Upper lobe of left lung (tissue), 6 donors: Measurements from ENCODE around the gene CFAP100. TPM values are rescaled to one million over a fixed set of nuclear protein-coding genes. Genes with fewer than 3 reads are reported as not detected.

Experiments
- ATAC-seq, 2 donors: fragments of 200-7000 bp; cut with Tn5 transposase; one replicate each; pipeline ENCODE4 v1.9.1; 2022; ENCODE audit warnings: mild to moderate bottlenecking in 2 of 2, moderate library complexity in 2 of 2; ENCODE audit not compliant: low FRiP score in 2 of 2
- DNase-seq, 2 donors: peaks; one replicate each; pipeline ENCODE4 v3.0.0-alpha.2; 2019 to 2020
- H3K27ac ChIP-seq, 4 donors: fragments of 200-600 bp; sonication (generic); one replicate each; pipeline ENCODE4 v1.5.1; 2016 to 2019
- H3K27me3 ChIP-seq, 4 donors: fragments of 200-600 bp; sonication (generic); one replicate each; pipeline ENCODE4 v1.5.1; 2017 to 2019
- H3K36me3 ChIP-seq, 4 donors: fragments of 200-600 bp; sonication (generic); one replicate each; pipeline ENCODE4 v1.5.1; 2016 to 2019
- H3K4me1 ChIP-seq, 4 donors: fragments of 200-600 bp; sonication (generic); one replicate each; pipeline ENCODE4 v1.5.1; 2018 to 2019
- H3K4me3 ChIP-seq, 4 donors: fragments of 200-600 bp; sonication (generic); one replicate each; pipeline ENCODE4 v1.5.1; 2017 to 2019; ENCODE audit warnings: mild to moderate bottlenecking in 2 of 4, moderate library complexity in 1 of 4
- H3K9me3 ChIP-seq, 4 donors: fragments of 200-600 bp; sonication (generic); one replicate each; pipeline ENCODE4 v1.5.1; 2018 to 2019
- EP300 ChIP-seq, 4 donors: sonication (generic); formaldehyde crosslinking; IDR thresholded peaks; one replicate each; pipeline ENCODE4 v1.5.1; 2017; ENCODE audit warnings: antibody characterized with exemption in 4 of 4, control low read depth in 2 of 4
- POLR2A ChIP-seq, 4 donors: fragments of 450-650 bp; IDR thresholded peaks; one replicate each; pipeline ENCODE4 v1.5.1; 2016 to 2017; ENCODE audit warnings: antibody characterized with exemption in 4 of 4, mild to moderate bottlenecking in 2 of 4
- POLR2AphosphoS5 ChIP-seq, 2 donors: sonication (generic); formaldehyde crosslinking; IDR thresholded peaks; one replicate each; pipeline ENCODE4 v1.5.1; 2017; ENCODE audit warnings: antibody characterized with exemption in 2 of 2
- WGBS, 2 donors: methylation state at CpG; one replicate each; pipeline ENCODE4 v1.1.5; 2017 to 2018; 5-methylcytosine and 5-hydroxymethylcytosine counted together
- total RNA-seq, 6 donors: library from RNA; depleted of rRNA in 4 of 6; stranded (reverse); fragments of >200 nt in 4 of 6; gene quantifications; one replicate each; pipeline versions ENCODE4 v1.1.0 to v1.2.1, GENCODE V29; 2016 to 2021
- TF ChIP-seq, protein P1 (sequence below), 6 experiments: fragments of 450-650 bp in 4 of 6; fragments of 200-600 bp in 2 of 6; sonication (generic) in 2 of 6; IDR thresholded peaks; one replicate each; pipeline ENCODE4 v1.5.1; 2016 to 2019; ENCODE audit warnings: antibody characterized with exemption in 6 of 6
- donor health status: DM: no; HTN: no; CAD: no; lungs with moderate emphysema.
- donor health status: DM: no; HTN: yes; CAD: no; lungs with severe emphysema.

Gene CFAP100
- total RNA-seq, 6 donors from 2014 or later: 0.09 to 57.9 (median 21.6) TPM

DNA sequence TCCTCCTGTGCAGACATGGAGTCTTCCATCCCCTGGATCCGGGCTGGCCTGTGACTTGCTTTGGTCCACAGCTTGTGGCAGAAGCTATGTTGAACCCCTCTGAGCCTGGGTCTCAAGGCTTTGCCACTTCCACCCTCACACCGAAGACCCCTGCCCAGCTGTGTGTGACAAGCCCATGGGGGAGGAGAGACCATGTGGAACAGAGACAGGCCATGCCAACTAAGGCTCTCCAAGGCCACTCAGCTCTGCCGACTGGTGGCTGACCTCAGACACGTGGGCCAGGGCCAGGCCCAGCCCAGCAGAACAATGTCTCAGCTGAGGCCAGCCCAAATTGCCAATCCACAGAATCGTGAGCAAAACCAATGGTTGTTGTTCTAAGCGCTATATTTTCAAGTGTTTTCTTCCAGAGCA, 16.4 kb upstream of the CFAP100 start:
- WGBS, 2 donors: 64 to 72% methylated on average over 2 to 6 of the region's 6 CpGs
- no peak overlapping the region for H3K4me3 ChIP-seq
- ATAC-seq: no peak

DNA sequence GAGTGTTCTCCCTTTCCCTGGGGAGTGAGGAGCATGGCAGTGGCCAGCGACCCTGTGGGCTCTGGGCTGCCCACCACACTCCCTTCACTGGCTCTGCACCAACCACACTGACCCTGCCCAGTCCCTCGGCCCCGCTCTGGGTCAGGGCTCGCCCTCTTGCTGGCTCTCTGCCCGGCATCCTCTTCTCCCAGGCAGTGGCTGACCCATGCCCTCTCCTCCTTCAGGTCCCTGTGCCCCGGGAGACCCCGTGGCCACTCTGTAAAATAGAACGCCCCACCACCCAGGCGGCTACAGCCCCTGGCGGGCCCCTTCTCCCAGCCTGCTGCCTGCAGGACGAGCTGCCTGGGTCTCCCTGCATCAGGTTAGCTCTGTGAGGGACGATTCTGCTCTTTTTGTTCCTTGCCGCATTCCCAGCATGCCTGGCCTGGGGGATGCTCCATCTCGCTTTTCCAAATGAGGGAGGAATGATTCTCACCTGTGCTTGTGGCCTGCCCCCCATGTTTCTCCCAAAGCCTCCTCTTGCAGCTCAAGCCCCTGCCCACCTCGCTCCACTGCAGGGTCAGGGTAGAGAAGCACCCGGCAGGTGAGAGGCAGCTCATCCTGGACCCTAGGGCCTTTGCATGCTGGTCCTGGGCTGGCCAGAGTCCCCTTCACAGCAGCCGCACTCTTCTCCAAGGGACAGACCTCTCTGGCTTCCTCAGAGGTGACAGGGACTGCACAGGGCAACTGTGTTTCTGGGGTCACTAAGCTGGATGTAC, 14.5 kb upstream of the CFAP100 start:
- peak in 1 of 2 donors; percentile 31 for ATAC-seq
- Histone ChIP-seq H3K27me3 (no peaks in the 10 kb centered on the region), H3K4me3 (no peak overlapping the region), H3K27ac (no peak overlapping the region), H3K9me3 (no peaks in the 10 kb centered on the region), H3K4me1 (no peaks in the 10 kb centered on the region), H3K36me3 (no peaks in the 10 kb centered on the region)
- TF ChIP-seq POLR2AphosphoS5 (IDR thresholded peaks at IDR 0.05) (no peak), EP300 (IDR thresholded peaks at IDR 0.05) (no peak), POLR2A (IDR thresholded peaks at IDR 0.05) (no peak)
- TF ChIP-seq, protein P1, sequence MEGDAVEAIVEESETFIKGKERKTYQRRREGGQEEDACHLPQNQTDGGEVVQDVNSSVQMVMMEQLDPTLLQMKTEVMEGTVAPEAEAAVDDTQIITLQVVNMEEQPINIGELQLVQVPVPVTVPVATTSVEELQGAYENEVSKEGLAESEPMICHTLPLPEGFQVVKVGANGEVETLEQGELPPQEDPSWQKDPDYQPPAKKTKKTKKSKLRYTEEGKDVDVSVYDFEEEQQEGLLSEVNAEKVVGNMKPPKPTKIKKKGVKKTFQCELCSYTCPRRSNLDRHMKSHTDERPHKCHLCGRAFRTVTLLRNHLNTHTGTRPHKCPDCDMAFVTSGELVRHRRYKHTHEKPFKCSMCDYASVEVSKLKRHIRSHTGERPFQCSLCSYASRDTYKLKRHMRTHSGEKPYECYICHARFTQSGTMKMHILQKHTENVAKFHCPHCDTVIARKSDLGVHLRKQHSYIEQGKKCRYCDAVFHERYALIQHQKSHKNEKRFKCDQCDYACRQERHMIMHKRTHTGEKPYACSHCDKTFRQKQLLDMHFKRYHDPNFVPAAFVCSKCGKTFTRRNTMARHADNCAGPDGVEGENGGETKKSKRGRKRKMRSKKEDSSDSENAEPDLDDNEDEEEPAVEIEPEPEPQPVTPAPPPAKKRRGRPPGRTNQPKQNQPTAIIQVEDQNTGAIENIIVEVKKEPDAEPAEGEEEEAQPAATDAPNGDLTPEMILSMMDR (IDR thresholded peaks at IDR 0.05): no peak
- 64 to 86% methylated on average over 14 to 16 of the region's 17 CpGs for WGBS, 2 donors
- DNase-seq: peak in 1 of 2 donors; percentile 13

More for the DNA sequence above, 16.4 kb upstream of the CFAP100 start:
- TF ChIP-seq POLR2AphosphoS5 (IDR thresholded peaks at IDR 0.05) (no peak), EP300 (IDR thresholded peaks at IDR 0.05) (no peak), POLR2A (IDR thresholded peaks at IDR 0.05) (no peak)
- TF ChIP-seq, protein P1 (IDR thresholded peaks at IDR 0.05): no peak
- Histone ChIP-seq H3K36me3 (no peaks in the 10 kb centered on the region), H3K27ac (no peak overlapping the region), H3K27me3 (no peaks in the 10 kb centered on the region), H3K9me3 (no peaks in the 10 kb centered on the region), H3K4me1 (peaks cover 2 to 14% (median 9%) of the 10 kb centered on the region in 4 donors)
- DNase-seq: no peak

DNA sequence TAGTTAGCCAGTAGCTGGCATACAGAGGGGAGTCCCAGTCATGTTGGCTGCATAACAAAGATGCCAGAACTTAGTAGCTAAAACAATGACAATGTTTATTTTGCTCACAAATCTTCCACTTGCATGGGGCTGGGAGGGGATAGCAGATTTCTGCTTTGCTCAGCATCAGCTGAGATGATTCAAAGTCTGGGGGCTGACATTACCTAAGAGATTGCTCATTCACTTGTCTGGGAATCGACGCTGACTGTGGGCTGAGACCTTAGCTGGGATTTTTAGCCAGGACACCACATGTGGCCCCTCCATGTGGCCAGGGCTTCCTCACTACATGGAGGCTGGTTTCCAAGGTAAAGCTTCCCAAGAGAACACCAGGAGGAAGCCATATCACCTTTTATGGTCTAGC, 12.7 kb upstream of the CFAP100 start:
- WGBS, 2 donors: 36% methylated on average over 2 of the region's 2 CpGs; no CpG with 5 or more reads in 1 of the 2 donors
- no peak for ATAC-seq

DNA sequence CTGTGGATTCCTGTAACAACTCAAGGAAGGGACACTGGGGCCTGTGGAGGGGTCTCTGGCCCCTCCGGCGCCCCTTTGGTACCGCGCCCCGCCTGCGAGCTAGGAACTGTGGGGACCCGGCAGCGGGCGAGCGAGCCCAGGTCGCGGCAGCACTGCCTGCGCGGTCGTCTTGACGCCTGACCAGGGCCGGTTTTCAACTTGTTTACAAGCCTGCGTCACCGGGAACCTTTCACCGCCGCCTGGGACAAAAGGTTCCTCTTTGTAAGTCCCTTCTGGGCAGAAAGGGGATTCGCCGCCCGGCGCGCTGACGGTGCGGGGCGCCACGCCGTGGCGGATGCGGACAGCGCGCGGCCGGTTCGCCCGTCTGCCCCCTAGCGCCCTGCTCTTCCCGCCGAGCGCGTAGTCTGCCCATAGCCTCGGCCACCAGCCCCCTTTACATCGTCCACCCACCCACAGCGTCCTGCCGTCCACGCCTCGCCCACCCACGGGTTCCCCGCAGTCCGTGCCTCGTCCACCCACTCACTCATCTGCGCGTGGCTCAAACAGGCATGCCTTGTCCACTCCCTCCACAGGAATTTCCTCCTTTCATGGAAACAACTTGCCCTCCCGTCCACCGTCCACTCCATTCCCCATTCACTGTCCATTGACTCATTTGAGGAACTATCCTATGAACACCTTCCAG, 5.5 kb upstream of the CFAP100 start:
- 2 to 10% methylated on average over 23 to 58 of the region's 58 CpGs for WGBS, 2 donors
- Histone ChIP-seq H3K27ac (peak overlapping the region; percentile 74 to 81 (median 78)), H3K27me3 (no peaks in the 10 kb centered on the region), H3K9me3 (no peaks in the 10 kb centered on the region), H3K4me1 (peaks cover 9 to 13% (median 12%) of the 10 kb centered on the region in 4 donors), H3K36me3 (no peaks in the 10 kb centered on the region), H3K4me3 (peak overlapping the region; percentile 4 to 37 (median 26))
- DNase-seq (peak; percentile 96 to 98), ATAC-seq (peak; percentile 95 to 97)
- peak in 3 of 4 donors; percentile 47 to 77 (median 68) for TF ChIP-seq POLR2A (IDR thresholded peaks at IDR 0.05)
- TF ChIP-seq EP300 (IDR thresholded peaks at IDR 0.05): peak in 2 of 4 donors; percentile 70 to 93
- TF ChIP-seq POLR2AphosphoS5 (IDR thresholded peaks at IDR 0.05): peak; percentile 63 to 81
- TF ChIP-seq, protein P1 (IDR thresholded peaks at IDR 0.05): peak; percentile 90 to 100 (median 98)

More for the DNA sequence above, 12.7 kb upstream of the CFAP100 start:
- no peak overlapping the region for H3K4me3 ChIP-seq
- H3K36me3 ChIP-seq: no peaks in the 10 kb centered on the region
- H3K27ac ChIP-seq: no peak overlapping the region
- TF ChIP-seq EP300 (IDR thresholded peaks at IDR 0.05): no peak
- TF ChIP-seq, protein P1 (IDR thresholded peaks at IDR 0.05): no peak
- no peaks in the 10 kb centered on the region for H3K4me1 ChIP-seq
- peak in 1 of 2 donors; percentile 6 for DNase-seq
- no peaks in the 10 kb centered on the region for H3K9me3 ChIP-seq
- no peaks in the 10 kb centered on the region for H3K27me3 ChIP-seq
